H1 (cell line): Measurements from ENCODE around the gene AMY1B. TPM values are rescaled to one million over a fixed set of nuclear protein-coding genes. Genes with fewer than 3 reads are reported as not detected.
"Not testable (repeated sequence)": the region's sequence is repeated elsewhere in the genome, so short reads cannot be mapped to it uniquely, and the experiment has no call there.

Experiments
- CTCF ChIA-PET: fragments of 300-600 bp; sonication (Branson Sonifier 250); formaldehyde crosslinking; loops from one replicate; lab custom pipeline; 2021; ENCODE audit not compliant: partially characterized antibody; lab: Charles Lee
- POLR2A ChIA-PET: fragments of 300-600 bp; sonication (Branson Sonifier 250); formaldehyde crosslinking; loops from one replicate; lab custom pipeline; 2021; ENCODE audit warnings: inconsistent platforms; ENCODE audit not compliant: partially characterized antibody; lab: Charles Lee
- DNase-seq, 2 experiments: peaks; one replicate each; pipeline versions ENCODE4 v3.0.0 to v3.0.0-alpha.2; 2010 to 2022; ENCODE audit warnings: low spot score in 2 of 2, low read depth in 1 of 2, mixed read lengths in 1 of 2
- FAIRE-seq: peaks from 2 replicates; lab custom pipeline; 2011; peaks lifted over from hg19 to GRCh38; lab: Jason Lieb, UNC
- H2AFZ ChIP-seq: 2 replicates; pipeline ENCODE4 v1.8.1; 2012; ENCODE audit warnings: low read length, inconsistent platforms
- H2AK5ac ChIP-seq: 2 replicates; pipeline ENCODE4 v1.6.1; 2013; ENCODE audit warnings: low read depth, low read length
- H2BK120ac ChIP-seq: replicated peaks from 2 replicates; pipeline ENCODE3; 2013; ENCODE audit warnings: low read depth, low read length, inconsistent platforms
- H2BK12ac ChIP-seq: 2 replicates; pipeline ENCODE4 v1.6.1; 2013; ENCODE audit warnings: low read depth, low read length
- H2BK15ac ChIP-seq: 2 replicates; pipeline ENCODE4 v1.6.1; 2013; ENCODE audit warnings: low read length
- H2BK20ac ChIP-seq: 2 replicates; pipeline ENCODE4 v1.6.1; 2013; ENCODE audit warnings: low read length
- H2BK5ac ChIP-seq: 2 replicates; pipeline ENCODE4 v1.6.1; 2013; ENCODE audit warnings: low read depth, low read length
- H3K14ac ChIP-seq: 2 replicates; pipeline ENCODE4 v1.6.1; 2013; ENCODE audit warnings: inconsistent platforms; ENCODE audit not compliant: insufficient read length
- H3K18ac ChIP-seq: 2 replicates; pipeline ENCODE4 v1.6.1; 2013; ENCODE audit warnings: low read length; ENCODE audit errors: extremely low read depth
- H3K23ac ChIP-seq: 2 replicates; pipeline ENCODE4 v1.6.1; 2013; ENCODE audit warnings: inconsistent platforms; ENCODE audit not compliant: insufficient read length
- H3K23me2 ChIP-seq: 2 replicates; pipeline ENCODE4 v1.6.1; 2013; ENCODE audit warnings: low read depth, low read length
- H3K27ac ChIP-seq: 2 replicates; pipeline ENCODE4 v1.6.1; 2011; ENCODE audit warnings: low read depth, low read length, inconsistent platforms
- H3K27me3 ChIP-seq, 4 experiments: replicated peaks in 1 of 4; 1 replicate in 1 of 4; 2 replicates in 3 of 4; pipeline versions ENCODE4 v1.6.1 to v1.8.1; 2011 to 2013; ENCODE audit warnings: low read length in 3 of 4, mild to moderate bottlenecking in 3 of 4, inconsistent platforms in 2 of 4, mixed read lengths in 2 of 4, moderate library complexity in 1 of 4; ENCODE audit not compliant: control insufficient read depth in 3 of 4, insufficient read depth in 3 of 4; ENCODE audit errors: extremely low read depth in 1 of 4
- H3K36me3 ChIP-seq, 4 experiments: 2 replicates each; pipeline versions ENCODE4 v1.6.1 to v1.8.1; 2011 to 2013; ENCODE audit warnings: mild to moderate bottlenecking in 4 of 4, low read length in 3 of 4, moderate library complexity in 2 of 4, control low read depth in 1 of 4, inconsistent platforms in 1 of 4; ENCODE audit not compliant: insufficient read depth in 4 of 4, control insufficient read depth in 2 of 4
- H3K4ac ChIP-seq: replicated peaks from 2 replicates; pipeline ENCODE3; 2013; ENCODE audit warnings: low read length, low read depth, mixed read lengths, inconsistent platforms; ENCODE audit not compliant: insufficient read length
- H3K4me1 ChIP-seq, 4 experiments: replicated peaks in 1 of 4; 1 replicate in 1 of 4; 2 replicates in 3 of 4; pipeline versions ENCODE4 v1.6.1 to v1.8.1; 2011 to 2013; ENCODE audit warnings: low read length in 3 of 4, inconsistent platforms in 2 of 4, mixed read lengths in 1 of 4; ENCODE audit not compliant: insufficient read depth in 4 of 4, control insufficient read depth in 3 of 4
- H3K4me2 ChIP-seq, 2 experiments: 2 replicates each; pipeline versions ENCODE4 v1.6.1 to v1.8.1; 2011 to 2013; ENCODE audit warnings: low read depth in 2 of 2, low read length in 2 of 2, control low read depth in 1 of 2, inconsistent platforms in 1 of 2, mild to moderate bottlenecking in 1 of 2; ENCODE audit not compliant: insufficient read depth in 1 of 2
- H3K4me3 ChIP-seq, 4 experiments: fragments of 200-600, 300-600 bp in 1 of 4; sonication (generic), shearing (Covaris generic), sonication (Bioruptor Twin) in 1 of 4; 2 replicates each; pipeline versions ENCODE4 v1.5.1 to v1.8.1; 2011 to 2016; ENCODE audit warnings: low read length in 4 of 4, low read depth in 3 of 4, control low read depth in 2 of 4, inconsistent platforms in 2 of 4, mild to moderate bottlenecking in 2 of 4, mixed read lengths in 1 of 4, moderate library complexity in 1 of 4; ENCODE audit not compliant: insufficient read depth in 2 of 4; ENCODE audit errors: extremely low read depth in 1 of 4
- H3K56ac ChIP-seq: replicated peaks from 2 replicates; pipeline ENCODE3; 2013; ENCODE audit warnings: low read depth, mild to moderate bottlenecking, mixed read lengths, low read length, inconsistent platforms; ENCODE audit not compliant: insufficient read length
- H3K79me1 ChIP-seq: 2 replicates; pipeline ENCODE4 v1.6.1; 2013; ENCODE audit warnings: low read depth, low read length, control low read depth
- H3K79me2 ChIP-seq, 2 experiments: 2 replicates each; pipeline versions ENCODE4 v1.6.1 to v1.8.1; 2012 to 2013; ENCODE audit warnings: low read length in 2 of 2, mild to moderate bottlenecking in 2 of 2, inconsistent platforms in 1 of 2; ENCODE audit not compliant: insufficient read depth in 2 of 2, control insufficient read depth in 1 of 2
- H3K9ac ChIP-seq, 4 experiments: replicated peaks in 1 of 4; 1 replicate in 1 of 4; 2 replicates in 3 of 4; pipeline versions ENCODE4 v1.6.1 to v1.8.1; 2011 to 2013; ENCODE audit warnings: low read depth in 3 of 4, low read length in 3 of 4, control low read depth in 2 of 4, mild to moderate bottlenecking in 2 of 4, moderate library complexity in 2 of 4, inconsistent platforms in 1 of 4; ENCODE audit errors: extremely low read depth in 1 of 4
- H3K9me3 ChIP-seq, 2 experiments: 2 replicates each; pipeline versions ENCODE4 v1.6.1 to v1.8.1; 2012 to 2013; ENCODE audit warnings: mild to moderate bottlenecking in 2 of 2, moderate library complexity in 2 of 2, control low read depth in 1 of 2, inconsistent platforms in 1 of 2, low read depth in 1 of 2, low read length in 1 of 2, mixed read lengths in 1 of 2; ENCODE audit not compliant: insufficient read depth in 2 of 2
- H4K20me1 ChIP-seq, 2 experiments: replicated peaks in 1 of 2; 2 replicates each; pipeline versions ENCODE3 to v1.8.1; 2011 to 2013; ENCODE audit warnings: inconsistent platforms in 2 of 2, low read length in 2 of 2, mild to moderate bottlenecking in 1 of 2; ENCODE audit not compliant: insufficient read depth in 2 of 2, control insufficient read depth in 1 of 2
- H4K5ac ChIP-seq: 2 replicates; pipeline ENCODE4 v1.6.1; 2013; ENCODE audit warnings: low read length, low read depth, mixed read lengths, inconsistent platforms; ENCODE audit not compliant: insufficient read length
- H4K8ac ChIP-seq: 2 replicates; pipeline ENCODE4 v1.8.0; 2013; ENCODE audit warnings: mild to moderate bottlenecking, moderate library complexity, low read length, inconsistent platforms; ENCODE audit not compliant: insufficient read depth; ENCODE audit errors: extremely low read depth
- H4K91ac ChIP-seq: replicated peaks from 2 replicates; pipeline ENCODE3; 2013; ENCODE audit warnings: low read length, mixed read lengths, inconsistent platforms; ENCODE audit not compliant: insufficient read length
- WGBS, 2 experiments: shearing (Covaris generic) in 1 of 2; methylation state at CpG; one replicate each; pipeline versions ENCODE4 v1.1.6 to v1.1.7; 2013 to 2015; ENCODE audit warnings: low lambda C conversion rate in 2 of 2, mixed read lengths in 2 of 2, inconsistent platforms in 1 of 2, low coverage in 1 of 2, missing lambda C conversion rate in 1 of 2; ENCODE audit not compliant: insufficient replicate concordance in 2 of 2, insufficient coverage in 1 of 2, insufficient read length in 1 of 2; ENCODE audit errors: extremely low coverage in 1 of 2, missing lambda C conversion rate in 1 of 2; 5-methylcytosine and 5-hydroxymethylcytosine counted together
- polyA plus RNA-seq, 7 experiments: library from polyadenylated mRNA; depleted of rRNA in 3 of 7; stranded (reverse) in 5 of 7; unstranded in 2 of 7; fragments of >200 nt in 5 of 7; fragments of 200-250 nt in 2 of 7; gene quantifications; 1 replicate in 5 of 7; 2 replicates in 1 of 7; 4 replicates in 1 of 7; pipeline versions ENCODE4 v1.2.1 to v1.2.3, GENCODE V29; 2011 to 2013; ENCODE audit warnings: missing spikeins in 2 of 7, mixed read lengths in 2 of 7
- total RNA-seq: library from RNA; stranded (reverse); fragmentation: NEBNext Ultra II Directional; extraction: Animal tissue kit (Norgen Biotek cat#: 25700); gene quantifications from 2 replicates; pipeline ENCODE4 v1.2.1, GENCODE V29; 2021

Gene AMY1B
- total and polyA plus RNA-seq, 2 of the 8 experiments (the other 6 are each of a cell fraction or from before 2014, with no cell fraction given), result not detected

- H3K36me3 ChIP-seq, H2BK12ac ChIP-seq, DNase-seq, H3K4me2 ChIP-seq, H3K14ac ChIP-seq, H2AK5ac ChIP-seq, H3K27ac ChIP-seq, H2BK120ac ChIP-seq, H3K9me3 ChIP-seq, H3K4me1 ChIP-seq, H3K79me2 ChIP-seq, H3K27me3 ChIP-seq, H3K4ac ChIP-seq, H4K8ac ChIP-seq, H2BK15ac ChIP-seq, H4K20me1 ChIP-seq, H2BK5ac ChIP-seq, H3K9ac ChIP-seq, FAIRE-seq, H4K5ac ChIP-seq, POLR2A ChIA-PET, H3K4me3 ChIP-seq, H2AFZ ChIP-seq, H2BK20ac ChIP-seq, H3K23me2 ChIP-seq, H4K91ac ChIP-seq, H3K56ac ChIP-seq, H3K18ac ChIP-seq, CTCF ChIA-PET, H3K79me1 ChIP-seq, H3K23ac ChIP-seq: not testable (repeated sequence)
- no CpG with 5 or more reads among the region's 4 CpGs for WGBS, 2 experiments
These were observed 48.4 kb upstream of the AMY1B start for GRCh38 chr1:103744449-103744848.

DNA sequence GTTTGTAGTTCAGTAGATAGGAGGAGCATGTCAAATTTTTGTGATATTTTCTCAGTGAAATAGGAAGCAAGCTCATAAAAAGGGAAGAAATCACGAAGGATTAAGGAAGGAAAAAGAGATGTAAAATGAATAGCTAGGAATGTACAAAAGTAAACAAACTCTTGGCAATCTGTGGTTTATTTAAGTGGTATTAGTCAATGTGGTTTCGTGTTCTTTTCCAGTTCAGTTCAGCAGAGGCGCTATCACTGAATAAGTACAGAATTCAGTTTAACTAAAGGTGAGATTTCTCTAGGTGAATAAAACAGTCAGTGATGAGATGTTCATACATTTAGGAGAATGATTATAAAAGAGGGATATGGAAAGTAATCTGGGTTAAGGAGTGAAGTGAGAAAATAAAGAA is 42.0 kb upstream of the AMY1B start:
- H2BK15ac ChIP-seq, H3K9ac ChIP-seq, H3K4me3 ChIP-seq, H3K79me2 ChIP-seq, H3K4me1 ChIP-seq, H3K27me3 ChIP-seq, H3K36me3 ChIP-seq, H3K9me3 ChIP-seq, DNase-seq, H3K4ac ChIP-seq, H4K20me1 ChIP-seq, H3K18ac ChIP-seq, H2BK120ac ChIP-seq, H2AK5ac ChIP-seq, H3K4me2 ChIP-seq, FAIRE-seq, H3K23ac ChIP-seq, H3K79me1 ChIP-seq, CTCF ChIA-PET, POLR2A ChIA-PET, H3K14ac ChIP-seq, H2BK12ac ChIP-seq, H3K23me2 ChIP-seq, H2AFZ ChIP-seq, H3K56ac ChIP-seq, H2BK20ac ChIP-seq, H4K91ac ChIP-seq, H2BK5ac ChIP-seq, H4K8ac ChIP-seq, H4K5ac ChIP-seq, H3K27ac ChIP-seq: not testable (repeated sequence)
- no CpG with 5 or more reads among the region's 3 CpGs for WGBS, 2 experiments
